GM19372 (cell line): ENCODE data around the gene FAM53A.
"Not testable (repeated sequence)": the region's sequence is repeated elsewhere in the genome, so short reads cannot be mapped to it uniquely, and the experiment has no call there.

ENCODE experiments used
- ATAC-seq: cut with Tn5 transposase; IDR thresholded peaks from one replicate; pipeline ENCODE4 v1.9.1; 2021; ENCODE audit warnings: mild to moderate bottlenecking, low read depth, moderate library complexity; ENCODE audit not compliant: unreplicated experiment

Gene FAM53A

GRCh38 chr4:1717129-1718094 lies 33.3 kb upstream of the FAM53A start:
- no peak for ATAC-seq

DNA sequence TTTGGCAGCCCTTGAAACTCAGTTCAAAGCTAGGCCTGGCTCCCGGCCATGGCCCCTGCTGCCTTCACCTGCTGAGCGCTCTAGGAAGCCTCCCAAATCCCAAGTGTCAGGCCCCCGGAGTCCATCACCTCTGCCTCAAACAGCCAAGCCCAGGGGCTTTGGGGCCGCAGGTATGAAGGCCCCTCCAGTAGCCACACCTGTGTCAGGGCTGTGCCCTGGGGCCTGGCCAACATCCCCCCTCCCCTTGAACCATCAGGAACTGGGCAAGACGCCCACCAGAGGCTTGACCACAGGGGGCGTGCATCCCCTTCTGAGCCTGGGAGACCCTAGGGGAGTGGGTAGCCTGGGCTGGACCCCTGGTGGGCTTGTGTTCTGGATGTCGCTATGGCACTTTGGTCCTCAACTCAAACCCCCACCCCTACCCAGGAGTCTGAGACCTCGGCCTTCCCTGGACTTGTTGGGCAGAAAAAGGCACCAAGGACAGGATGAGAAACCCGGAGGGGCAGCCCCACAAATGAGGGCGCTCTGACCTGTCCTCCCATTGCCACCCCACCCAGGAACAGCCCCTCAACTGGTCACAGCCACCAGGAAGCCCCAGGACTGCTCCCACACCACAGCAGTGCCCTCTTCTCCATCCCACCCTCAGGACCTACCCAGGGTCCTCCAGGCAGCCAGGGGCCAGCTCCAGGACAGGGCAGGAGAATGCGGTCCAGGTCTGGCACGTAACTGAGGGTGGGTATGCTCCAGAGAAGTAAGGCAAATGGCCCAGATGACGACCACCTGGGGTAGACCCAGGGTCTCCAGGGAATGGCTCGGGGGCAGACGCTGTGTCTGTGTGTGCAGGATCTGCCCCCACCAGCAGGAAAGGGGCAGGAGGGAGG lies 32.2 kb upstream of the FAM53A start:
- no peak for ATAC-seq

- ATAC-seq = no peak
Observed at GRCh38 chr4:1715002-1715758, 31.1 kb upstream of the FAM53A start.

DNA sequence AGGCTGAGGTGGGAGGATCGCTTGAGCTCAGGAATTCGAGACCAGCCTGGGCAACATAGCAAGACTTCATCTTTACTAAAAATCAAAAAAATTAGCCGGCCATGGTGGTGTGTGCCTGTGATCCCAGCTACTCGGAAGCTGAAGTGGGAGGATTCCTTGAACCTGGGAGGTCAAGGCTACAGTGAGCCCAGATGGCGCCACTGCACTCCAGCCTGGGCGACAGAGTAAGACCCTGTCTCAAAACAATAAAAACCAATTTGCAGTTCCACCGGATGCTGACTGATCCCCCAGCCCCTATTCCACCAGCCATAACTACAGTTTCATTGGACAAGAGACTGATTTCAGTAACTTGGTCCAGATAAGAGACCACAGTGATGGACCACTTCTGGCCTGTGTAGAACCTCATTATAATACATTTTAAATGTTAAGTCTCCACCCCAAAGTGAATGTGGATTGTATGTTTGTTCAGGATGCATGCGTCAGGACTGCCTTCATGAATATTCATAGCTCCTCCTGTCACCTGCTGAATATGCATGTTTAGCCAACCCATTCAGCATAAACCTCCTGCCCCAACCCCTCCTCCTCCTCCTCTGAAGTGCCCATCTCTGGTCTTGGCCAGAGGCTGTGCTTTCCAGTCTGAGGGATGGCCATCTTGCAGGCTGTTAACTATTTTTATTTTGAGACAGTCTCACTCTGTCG lies 30.3 kb upstream of the FAM53A start:
- ATAC-seq = no peak

- ATAC-seq = no peak
Observed at GRCh38 chr4:1713003-1713851, 29.1 kb upstream of the FAM53A start.

DNA sequence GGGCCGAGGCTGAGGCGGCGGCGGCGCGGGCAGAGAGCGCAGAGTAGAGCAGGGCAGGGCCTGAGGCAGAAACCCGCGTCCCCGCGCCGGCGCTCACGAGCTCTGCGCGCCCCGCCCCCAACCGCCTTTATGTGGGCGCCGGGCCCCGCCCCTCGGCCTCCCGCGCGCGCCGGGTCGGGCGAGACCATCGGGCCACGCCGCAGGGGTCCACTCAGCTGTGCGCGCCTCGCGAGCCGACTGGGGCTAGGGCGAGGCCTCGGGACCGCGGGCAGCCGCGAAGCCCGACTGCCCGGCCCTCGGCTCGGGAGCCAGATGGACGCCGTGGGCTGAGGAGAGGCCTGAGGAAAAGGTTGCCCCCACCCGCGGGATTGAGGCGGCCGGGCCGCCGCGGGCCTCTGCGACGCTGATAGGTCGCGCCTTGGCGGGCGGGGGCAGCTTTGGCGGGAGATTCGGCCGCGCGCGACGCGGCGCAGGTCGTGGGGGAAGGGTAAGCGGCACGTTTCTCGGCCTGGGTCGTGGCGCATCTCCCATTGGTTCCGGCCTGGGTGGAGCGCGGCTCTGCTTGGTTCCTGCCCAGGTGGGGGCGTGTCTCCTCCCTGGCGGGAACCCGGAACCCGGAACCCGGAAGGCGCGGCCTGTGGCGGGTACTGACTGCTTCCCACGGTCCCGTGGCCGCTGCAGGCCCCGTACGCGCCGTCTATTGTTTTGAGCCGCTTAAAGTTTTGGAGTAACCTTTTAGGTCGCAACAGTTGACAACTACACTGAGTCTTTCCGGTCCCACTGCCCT lies 28.3 kb upstream of the FAM53A start, which contains the start of gene SLBP:
Gene SLBP, minus strand, starts transcription at position 104 of the 787 bp plus-strand sequence. CDS start 131 bp downstream, outside the sequence.
- peak; percentile 75 for ATAC-seq

DNA sequence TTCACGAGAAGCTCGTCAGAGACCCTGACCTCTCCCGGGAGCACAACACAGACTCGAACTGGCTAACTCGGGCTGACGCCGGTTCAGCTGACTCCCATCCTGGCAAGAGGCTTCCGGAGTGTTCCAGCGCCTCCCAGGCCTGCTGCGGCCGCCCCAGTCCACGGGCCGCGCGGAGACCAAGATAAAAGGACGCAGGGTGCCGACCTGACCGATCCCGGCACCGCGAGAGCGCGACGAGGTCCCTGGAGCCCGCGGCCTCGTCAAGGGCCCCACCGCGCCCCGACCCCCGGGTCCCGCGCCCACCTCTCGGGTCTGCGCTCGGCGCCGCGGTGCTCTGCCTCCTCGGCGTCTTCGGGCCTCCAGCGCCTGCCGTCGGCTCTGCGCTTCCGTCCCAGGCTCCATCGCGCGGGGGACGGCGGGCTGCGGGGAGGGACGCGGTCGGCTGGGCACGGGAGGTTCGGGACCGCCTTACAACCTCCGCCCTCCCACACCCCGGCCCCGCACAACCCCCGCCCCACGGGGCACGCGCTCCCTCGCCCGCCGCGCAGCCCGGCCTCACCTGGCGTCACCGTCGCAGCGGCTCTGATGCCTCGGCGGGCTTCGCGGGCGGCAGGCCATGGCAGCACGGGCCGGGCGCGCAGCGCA lies 27.6 kb upstream of the FAM53A start:
- peak; percentile 3 for ATAC-seq

GRCh38 chr4:1711055-1711570 lies 27.0 kb upstream of the FAM53A start:
- ATAC-seq = no peak

DNA sequence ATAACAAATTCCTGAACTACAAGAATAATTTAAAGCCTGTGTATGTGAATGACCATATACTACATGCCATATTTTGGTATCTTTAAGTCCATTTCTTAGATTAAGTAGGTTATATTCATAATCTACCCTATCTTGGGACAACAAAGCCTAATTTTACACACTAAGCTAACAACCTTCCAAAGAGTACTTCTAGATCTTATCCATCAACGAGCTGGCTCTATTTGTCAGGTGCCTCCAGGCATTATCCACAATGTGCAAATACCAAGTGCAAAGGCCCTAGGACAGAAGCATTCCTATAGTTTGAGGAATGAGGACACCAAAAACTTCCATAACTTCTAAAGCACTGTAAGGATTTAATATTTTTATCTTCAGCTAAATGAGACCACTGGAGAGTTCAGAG lies 24.5 kb upstream of the FAM53A start:
- ATAC-seq = no peak

GRCh38 chr4:1706358-1706757 lies 22.2 kb upstream of the FAM53A start:
- ATAC-seq = no peak

DNA sequence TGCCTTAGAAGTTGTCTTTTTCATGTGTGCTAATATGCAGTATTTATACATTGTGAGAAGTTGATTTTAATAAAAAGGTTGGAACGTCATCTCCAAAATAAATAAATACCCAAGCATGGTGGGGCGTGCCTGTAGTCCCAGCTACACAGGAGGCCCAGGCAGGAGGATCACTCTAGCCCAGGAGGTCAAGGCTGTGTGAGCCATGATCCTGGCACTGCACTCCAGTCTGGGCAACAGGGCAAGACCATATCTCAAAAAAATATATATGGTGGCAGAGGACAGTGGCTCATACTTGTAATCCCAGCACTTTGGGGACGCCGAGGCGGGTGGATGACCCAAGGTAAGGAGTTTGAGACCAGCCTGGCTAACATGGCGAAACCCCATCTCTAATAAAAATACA lies 21.6 kb upstream of the FAM53A start:
- no peak for ATAC-seq

DNA sequence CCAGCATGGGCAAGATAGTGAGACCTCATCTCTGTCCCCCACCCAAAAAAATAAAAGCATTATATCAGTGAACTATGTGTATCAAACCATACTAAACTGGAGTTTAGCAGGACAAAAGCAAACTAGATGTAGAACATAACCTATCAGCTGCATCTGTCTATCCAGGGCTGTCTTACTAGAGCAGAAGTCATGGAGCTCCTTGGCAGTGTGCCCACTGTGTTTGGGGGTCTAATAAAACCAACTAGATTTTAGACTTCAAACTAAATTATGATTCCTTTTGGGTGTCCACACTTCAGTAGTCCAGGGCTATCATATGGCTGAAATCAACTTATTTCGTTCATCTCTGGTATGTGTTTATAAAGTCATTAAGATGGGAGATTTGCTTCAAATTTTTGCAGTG lies 19.8 kb upstream of the FAM53A start:
- no peak for ATAC-seq

GRCh38 chr4:1701671-1702070 lies 17.6 kb upstream of the FAM53A start:
- not testable (repeated sequence) for ATAC-seq

GRCh38 chr4:1695913-1696312 lies 11.8 kb upstream of the FAM53A start:
- ATAC-seq = no peak

DNA sequence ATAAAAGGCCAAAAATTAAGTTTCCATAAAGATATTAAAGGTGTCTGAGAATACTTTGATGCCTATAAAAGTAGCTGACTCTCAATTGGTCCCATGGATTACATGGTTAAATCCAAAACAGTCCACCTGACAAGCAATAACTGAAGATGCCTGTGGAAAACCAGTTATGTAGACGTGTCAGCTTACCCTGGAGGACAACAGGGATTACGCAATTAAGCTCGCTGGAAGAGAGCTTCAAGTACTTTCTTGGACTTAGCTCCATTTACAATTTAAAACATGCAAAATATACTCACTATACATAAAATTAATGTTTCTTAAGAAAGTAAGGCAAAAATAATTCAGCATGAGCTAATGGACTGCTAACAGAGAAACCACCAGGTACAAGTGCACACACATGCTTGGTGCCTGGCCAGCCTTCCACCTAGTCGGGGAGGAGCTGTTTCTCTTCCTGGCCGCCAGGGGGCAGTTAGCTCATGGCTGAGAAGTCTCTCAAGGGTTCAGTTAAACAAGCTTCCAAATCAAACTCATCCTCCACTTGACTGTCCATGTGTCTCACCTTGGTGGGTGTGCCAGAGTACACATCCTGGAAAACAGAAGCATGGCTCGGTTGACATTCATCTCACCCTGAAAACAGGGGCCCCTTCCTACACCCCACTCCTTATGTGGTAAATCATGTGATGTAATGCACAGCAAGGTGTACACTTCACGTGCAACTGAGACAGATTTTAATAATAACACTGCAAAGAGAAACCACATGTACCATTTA lies 9.2 kb upstream of the FAM53A start:
- ATAC-seq = peak; percentile 82

DNA sequence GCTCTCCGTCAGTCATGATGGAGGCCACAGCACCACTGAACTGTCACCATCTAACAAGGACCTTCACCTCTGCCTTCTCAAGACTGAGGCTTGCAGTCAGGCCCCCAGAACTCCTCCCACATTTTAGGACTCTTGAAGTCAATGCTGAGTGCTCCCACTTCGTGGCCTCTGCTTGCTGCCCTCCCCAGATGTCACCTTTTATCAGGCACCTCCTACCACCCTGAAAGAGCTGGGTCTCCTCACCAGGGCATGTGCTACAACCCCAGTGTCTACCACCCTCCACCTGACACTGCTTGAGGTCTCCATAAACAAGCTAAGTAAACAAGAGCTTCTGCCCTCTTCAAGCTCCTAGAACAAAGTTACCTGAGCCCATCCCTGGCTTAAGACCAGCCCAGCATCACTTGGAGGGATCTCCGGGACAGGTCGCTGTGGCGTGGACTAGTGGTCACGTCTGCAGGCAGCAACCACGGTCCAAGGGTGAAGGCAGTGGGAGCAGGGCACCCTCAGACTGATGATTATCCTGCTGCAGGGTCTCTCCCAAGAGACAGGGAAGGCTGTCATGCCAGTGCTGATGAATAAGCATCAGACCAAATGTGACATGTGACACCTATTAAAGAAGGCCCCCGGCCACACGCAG lies 7.7 kb upstream of the FAM53A start:
- no peak for ATAC-seq
